Keratinocyte (primary cell): ENCODE data around the gene CBX7. TPM values are rescaled to one million over a fixed set of nuclear protein-coding genes. Genes with fewer than 3 reads are reported as not detected.

Source experiments
- DNase-seq: peaks from one replicate; pipeline ENCODE4 v3.0.0-alpha.2; 2011; ENCODE audit warnings: low read depth, missing footprints, low spot score
- FAIRE-seq: peaks from 2 replicates; lab custom pipeline; 2011; peaks lifted over from hg19 to GRCh38; lab: Jason Lieb, UNC
- H2AFZ ChIP-seq: 2 replicates; pipeline ENCODE4 v1.6.0; 2012; ENCODE audit warnings: low read length, control low read depth, inconsistent platforms; ENCODE audit not compliant: control insufficient read depth
- H3K27ac ChIP-seq: 2 replicates; pipeline ENCODE4 v1.5.1; 2011; ENCODE audit warnings: low read length; ENCODE audit not compliant: control insufficient read depth, insufficient read depth
- H3K27me3 ChIP-seq: 3 replicates; pipeline ENCODE4 v1.6.0; 2011; ENCODE audit warnings: low read length; ENCODE audit not compliant: control insufficient read depth, insufficient read depth; ENCODE audit errors: extremely low read depth
- H3K36me3 ChIP-seq, 2 experiments: 2 replicates in 1 of 2; 3 replicates in 1 of 2; pipeline ENCODE4 v1.5.1; 2011; ENCODE audit warnings: low read length in 2 of 2, mild to moderate bottlenecking in 1 of 2; ENCODE audit not compliant: control insufficient read depth in 2 of 2, insufficient read depth in 2 of 2; ENCODE audit errors: extremely low read depth in 1 of 2
- H3K4me1 ChIP-seq: 3 replicates; pipeline ENCODE4 v1.5.1; 2011; ENCODE audit warnings: low read length; ENCODE audit not compliant: control insufficient read depth, insufficient read depth; ENCODE audit errors: extremely low read depth
- H3K4me2 ChIP-seq: 3 replicates; pipeline ENCODE4 v1.6.0; 2011; ENCODE audit warnings: low read depth, low read length; ENCODE audit not compliant: control insufficient read depth, insufficient read depth; ENCODE audit errors: extremely low read depth
- H3K4me3 ChIP-seq, 3 experiments: fragments of 200-600 bp in 1 of 3; sonication (generic) in 1 of 3; 2 replicates in 2 of 3; 3 replicates in 1 of 3; pipeline ENCODE4 v1.5.1; 2011 to 2016; ENCODE audit warnings: low read length in 3 of 3, mild to moderate bottlenecking in 3 of 3, control low read depth in 2 of 3, inconsistent platforms in 1 of 3, low read depth in 1 of 3, mixed read lengths in 1 of 3, mixed run types in 1 of 3, moderate library complexity in 1 of 3; ENCODE audit not compliant: control insufficient read depth in 2 of 3, insufficient read depth in 2 of 3; ENCODE audit errors: extremely low read depth in 1 of 3
- H3K79me2 ChIP-seq: 2 replicates; pipeline ENCODE4 v1.6.0; 2012; ENCODE audit warnings: low read length; ENCODE audit not compliant: control insufficient read depth, insufficient read depth
- H3K9ac ChIP-seq: 3 replicates; pipeline ENCODE4 v1.6.0; 2011; ENCODE audit warnings: low read length; ENCODE audit not compliant: control insufficient read depth, insufficient read depth; ENCODE audit errors: extremely low read depth
- H3K9me1 ChIP-seq: 3 replicates; pipeline ENCODE4 v1.6.0; 2011; ENCODE audit warnings: low read length; ENCODE audit not compliant: control insufficient read depth, insufficient read depth; ENCODE audit errors: extremely low read depth
- H3K9me3 ChIP-seq: 2 replicates; pipeline ENCODE4 v1.5.1; 2012; ENCODE audit warnings: low read depth, low read length; ENCODE audit not compliant: control insufficient read depth
- H4K20me1 ChIP-seq: 3 replicates; pipeline ENCODE4 v1.6.0; 2011; ENCODE audit warnings: low read length; ENCODE audit not compliant: control insufficient read depth, insufficient read depth; ENCODE audit errors: extremely low read depth
- CTCF ChIP-seq, 3 experiments: IDR thresholded peaks in 1 of 3; conservative IDR thresholded peaks in 1 of 3; optimal IDR thresholded peaks in 1 of 3; 2 replicates in 2 of 3; 3 replicates in 1 of 3; pipeline versions ENCODE3 to v1.5.1; 2011; ENCODE audit warnings: low read length in 3 of 3, mild to moderate bottlenecking in 3 of 3, moderate library complexity in 2 of 3, control low read depth in 1 of 3, inconsistent platforms in 1 of 3; ENCODE audit not compliant: insufficient read depth in 2 of 3; ENCODE audit errors: extremely low read depth in 1 of 3
- EZH2 ChIP-seq: IDR thresholded peaks from one replicate; pipeline ENCODE4 v1.6.1; 2012; ENCODE audit warnings: inconsistent platforms, mild to moderate bottlenecking, low read length, moderate library complexity
- dilution Hi-C: fragments of 300-500 bp; cut with MboI; formaldehyde crosslinking; loops from one replicate; pipeline ENCODE4 v1.7.0; 2020; ENCODE audit warnings: low sequenced_read_pairs; ENCODE audit not compliant: extremely low pct_ligation_motif_present
- polyA plus RNA-seq, 5 experiments: library from polyadenylated mRNA; depleted of rRNA in 3 of 5; stranded (reverse) in 3 of 5; stranded (forward) in 1 of 5; unstranded in 1 of 5; fragments of >200 nt; gene quantifications; 1 replicate in 1 of 5; 2 replicates in 3 of 5; 3 replicates in 1 of 5; pipeline versions ENCODE4 v1.2.1 to v1.2.3, GENCODE V29; 2011 to 2012; ENCODE audit warnings: missing spikeins in 2 of 5, low read depth in 1 of 5, low replicate concordance in 1 of 5

The CBX7 gene
- polyA plus RNA-seq, 1 donor (not counting 4 experiments of a cell fraction or from before 2014, with no cell fraction given): 1.3 TPM

DNA sequence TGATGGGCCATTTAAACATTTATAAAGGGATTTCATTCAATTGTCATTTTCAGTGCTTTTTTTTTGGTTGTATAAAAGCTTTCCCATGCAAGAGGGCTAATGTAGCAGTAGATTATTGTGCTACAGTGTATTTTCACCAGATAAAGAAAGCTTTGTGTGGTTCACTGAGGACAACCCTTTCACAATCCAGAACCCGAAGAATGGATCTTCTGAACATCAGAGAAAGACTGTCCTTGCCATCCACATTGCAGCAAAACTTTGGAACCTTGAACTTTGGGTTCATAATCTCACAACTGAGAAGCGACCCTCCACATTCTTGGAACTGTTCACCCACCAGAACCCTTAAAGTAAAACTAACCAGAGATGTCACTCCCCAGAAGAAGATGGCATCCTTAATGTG lies 46.2 kb downstream of the CBX7 start:
- H2AFZ ChIP-seq: no peak overlapping the region
- no peaks in the 10 kb centered on the region for H3K9me1 ChIP-seq
- H3K27me3 ChIP-seq: no peaks in the 10 kb centered on the region
- DNase-seq (no peak), FAIRE-seq (no peak)
- H3K9me3 ChIP-seq: no peaks in the 10 kb centered on the region
- no peaks in the 10 kb centered on the region for H3K36me3 ChIP-seq
- H3K4me2 ChIP-seq: no peak overlapping the region
- no peak overlapping the region for H3K27ac ChIP-seq
- no peak for TF ChIP-seq EZH2
- TF ChIP-seq CTCF (optimal IDR thresholded peaks at IDR 0.05 in 1 of 3, IDR thresholded peaks at IDR 0.05 in 1 of 3, conservative IDR thresholded peaks at IDR 0.05 in 1 of 3; ENCODE audit: extremely low read depth in 1 of 3, insufficient read depth in 2 of 3, low read length in 3 of 3): no peak
- H3K4me1 ChIP-seq: peaks cover 4% of the 10 kb centered on the region
- no peaks in the 10 kb centered on the region for H3K79me2 ChIP-seq
- no peak overlapping the region for H3K9ac ChIP-seq
- H3K4me3 ChIP-seq: no peak overlapping the region
- dilution Hi-C loops: no loop called here
- no peaks in the 10 kb centered on the region for H4K20me1 ChIP-seq

- no peak for DNase-seq
- no peak for FAIRE-seq
- peaks cover 7% of the 10 kb centered on the region for H3K4me1 ChIP-seq
- no peaks in the 10 kb centered on the region for H3K9me3 ChIP-seq
- H2AFZ ChIP-seq: peak overlapping the region; percentile 2
- no peaks in the 10 kb centered on the region for H4K20me1 ChIP-seq
- no peak overlapping the region for H3K4me2 ChIP-seq
- no peaks in the 10 kb centered on the region for H3K36me3 ChIP-seq
- dilution Hi-C loops: no loop called here
- no peak overlapping the region for H3K4me3 ChIP-seq
- H3K27me3 ChIP-seq: no peaks in the 10 kb centered on the region
- no peaks in the 10 kb centered on the region for H3K79me2 ChIP-seq
- no peak overlapping the region for H3K9ac ChIP-seq
- TF ChIP-seq EZH2 (no peak), CTCF (optimal IDR thresholded peaks at IDR 0.05 in 1 of 3, IDR thresholded peaks at IDR 0.05 in 1 of 3, conservative IDR thresholded peaks at IDR 0.05 in 1 of 3; ENCODE audit: extremely low read depth in 1 of 3, insufficient read depth in 2 of 3, low read length in 3 of 3) (no peak)
- no peak overlapping the region for H3K27ac ChIP-seq
- H3K9me1 ChIP-seq: no peaks in the 10 kb centered on the region
These were observed 49.0 kb downstream of the CBX7 start for GRCh38 chr22:39103431-39103830.
